Activated T-helper 2 cell treated with anti-CD3 and anti-CD28 coated beads, Interferon-gamma antibody, Interleukin-2, Interleukin-4, amounts not matched to agents 10 μg/mL and 5 μg/mL and 100 μg/mL, durations not matched to agents 14 hours and 24 hours and 36 hours (primary cell): ENCODE results near the gene TBX21. TPM values are rescaled to one million over a fixed set of nuclear protein-coding genes. Genes with fewer than 3 reads are reported as not detected.
"Not testable (repeated sequence)": the region's sequence is repeated elsewhere in the genome, so short reads cannot be mapped to it uniquely, and the experiment has no call there.

Experiments used
- DNase-seq: peaks from one replicate; pipeline ENCODE4 v3.0.0; 2021; ENCODE audit warnings: low spot score
- H3K27ac Mint-ChIP-seq: one replicate; pipeline ENCODE4 v1.8.0; 2021; ENCODE audit warnings: mixed read lengths
- H3K27me3 Mint-ChIP-seq: one replicate; pipeline ENCODE4 v1.8.0; 2021; ENCODE audit warnings: low read depth, mixed read lengths
- H3K36me3 Mint-ChIP-seq: one replicate; pipeline ENCODE4 v1.8.0; 2021; ENCODE audit warnings: low read depth, mixed read lengths
- H3K4me1 Mint-ChIP-seq: one replicate; pipeline ENCODE4 v1.8.0; 2021; ENCODE audit warnings: low read depth, mixed read lengths
- H3K4me3 Mint-ChIP-seq: one replicate; pipeline ENCODE4 v1.8.0; 2021; ENCODE audit warnings: low read depth, mild to moderate bottlenecking, moderate library complexity, mixed read lengths
- H3K9me3 Mint-ChIP-seq: one replicate; pipeline ENCODE4 v1.8.0; 2021; ENCODE audit warnings: mixed read lengths
- intact Hi-C: fragments of 100-400 bp; cut with micrococcal nuclease; formaldehyde crosslinking; loops from one replicate; pipeline ENCODE4 v1.15.1; 2023
- total RNA-seq: library from RNA; stranded (reverse); gene quantifications from 2 replicates; pipeline ENCODE4 v1.2.3, GENCODE V29; 2022

Gene TBX21
- total RNA-seq, 1 donor from 2014 or later = 40.4 TPM

- Mint-ChIP-seq H3K36me3 (peaks cover 38% of the 10 kb centered on the region), H3K27me3 (no peaks in the 10 kb centered on the region), H3K9me3 (no peaks in the 10 kb centered on the region), H3K4me3 (no peak overlapping the region), H3K4me1 (peaks cover 14% of the 10 kb centered on the region), H3K27ac (no peak overlapping the region)
- no peak for DNase-seq
- intact Hi-C loops = no loop called here
Observed at GRCh38 chr17:47744168-47745036, 11.4 kb downstream of the TBX21 start.

- Mint-ChIP-seq H3K4me1 (peaks cover 14% of the 10 kb centered on the region), H3K27ac (no peak overlapping the region), H3K4me3 (no peak overlapping the region), H3K36me3 (peaks cover 38% of the 10 kb centered on the region), H3K27me3 (no peaks in the 10 kb centered on the region), H3K9me3 (no peaks in the 10 kb centered on the region)
- intact Hi-C loops = no loop called here
- DNase-seq = no peak
Observed at GRCh38 chr17:47745037-47745380, 12.0 kb downstream of the TBX21 start.

- Mint-ChIP-seq H3K4me3 (no peak overlapping the region), H3K4me1 (no peaks in the 10 kb centered on the region), H3K9me3 (peaks cover under 1% of the 10 kb centered on the region), H3K27ac (no peak overlapping the region), H3K27me3 (peaks cover 5% of the 10 kb centered on the region), H3K36me3 (peaks cover 3% of the 10 kb centered on the region)
- intact Hi-C loops = no loop called here
- DNase-seq = no peak
Observed at GRCh38 chr17:47751471-47751870, 18.4 kb downstream of the TBX21 start.

GRCh38 chr17:47757386-47757785, 24.4 kb downstream of the TBX21 start:
- DNase-seq = no peak
- H3K27ac Mint-ChIP-seq = no peak overlapping the region
- H3K27me3 Mint-ChIP-seq = peaks cover 26% of the 10 kb centered on the region
- no peaks in the 10 kb centered on the region for H3K4me1 Mint-ChIP-seq
- peaks cover 21% of the 10 kb centered on the region for H3K9me3 Mint-ChIP-seq
- H3K4me3 Mint-ChIP-seq = no peak overlapping the region
- H3K36me3 Mint-ChIP-seq = no peaks in the 10 kb centered on the region
- intact Hi-C loops = no loop called here

- no peak for DNase-seq
- H3K4me1 Mint-ChIP-seq = peaks cover 3% of the 10 kb centered on the region
- no peak overlapping the region for H3K27ac Mint-ChIP-seq
- intact Hi-C loops = no loop called here
- H3K27me3 Mint-ChIP-seq = peaks cover 32% of the 10 kb centered on the region
- peaks cover 29% of the 10 kb centered on the region for H3K9me3 Mint-ChIP-seq
- H3K36me3 Mint-ChIP-seq = no peaks in the 10 kb centered on the region
- H3K4me3 Mint-ChIP-seq = no peak overlapping the region
Observed at GRCh38 chr17:47760409-47761140, 27.5 kb downstream of the TBX21 start.

- H3K4me1 Mint-ChIP-seq = peaks cover 3% of the 10 kb centered on the region
- H3K27me3 Mint-ChIP-seq = peaks cover 34% of the 10 kb centered on the region
- no peak overlapping the region for H3K4me3 Mint-ChIP-seq
- H3K9me3 Mint-ChIP-seq = peaks cover 25% of the 10 kb centered on the region
- intact Hi-C loops = no loop called here
- no peaks in the 10 kb centered on the region for H3K36me3 Mint-ChIP-seq
- no peak overlapping the region for H3K27ac Mint-ChIP-seq
- DNase-seq = no peak
Observed at GRCh38 chr17:47762728-47763127, 29.7 kb downstream of the TBX21 start.

- H3K4me1 Mint-ChIP-seq = peaks cover 3% of the 10 kb centered on the region
- H3K9me3 Mint-ChIP-seq = peaks cover 25% of the 10 kb centered on the region
- intact Hi-C loops = no loop called here
- H3K4me3 Mint-ChIP-seq = no peak overlapping the region
- H3K27me3 Mint-ChIP-seq = peaks cover 31% of the 10 kb centered on the region
- no peak overlapping the region for H3K27ac Mint-ChIP-seq
- H3K36me3 Mint-ChIP-seq = no peaks in the 10 kb centered on the region
- DNase-seq = no peak
Observed at GRCh38 chr17:47763913-47764582, 31.0 kb downstream of the TBX21 start.

- not testable (repeated sequence) for H3K36me3 Mint-ChIP-seq
Observed at GRCh38 chr17:47773649-47774048, 40.6 kb downstream of the TBX21 start.

GRCh38 chr17:47774331-47774730, 41.3 kb downstream of the TBX21 start:
- no peaks in the 10 kb centered on the region for H3K36me3 Mint-ChIP-seq
- no peak for DNase-seq
- peaks cover 8% of the 10 kb centered on the region for H3K9me3 Mint-ChIP-seq
- H3K4me3 Mint-ChIP-seq = no peak overlapping the region
- H3K27me3 Mint-ChIP-seq = peaks cover 32% of the 10 kb centered on the region
- peaks cover 2% of the 10 kb centered on the region for H3K4me1 Mint-ChIP-seq
- no peak overlapping the region for H3K27ac Mint-ChIP-seq
- intact Hi-C loops = no loop called here

More at GRCh38 chr17:47773649-47774048, 40.6 kb downstream of the TBX21 start:
- intact Hi-C loops, H3K9me3 Mint-ChIP-seq, DNase-seq, H3K4me3 Mint-ChIP-seq, H3K4me1 Mint-ChIP-seq, H3K27ac Mint-ChIP-seq: not testable (repeated sequence)
- H3K27me3 Mint-ChIP-seq = peaks cover 30% of the 10 kb centered on the region

- H3K27ac Mint-ChIP-seq = no peak overlapping the region
- no peak for DNase-seq
Observed at GRCh38 chr17:47774987-47775580, 42.0 kb downstream of the TBX21 start.

GRCh38 chr17:47776330-47777197, 43.5 kb downstream of the TBX21 start:
- no peak overlapping the region for H3K27ac Mint-ChIP-seq
- no peak for DNase-seq
- no peak overlapping the region for H3K4me3 Mint-ChIP-seq
- no peaks in the 10 kb centered on the region for H3K36me3 Mint-ChIP-seq
- peaks cover 2% of the 10 kb centered on the region for H3K4me1 Mint-ChIP-seq
- peaks cover 39% of the 10 kb centered on the region for H3K27me3 Mint-ChIP-seq
- peaks cover 4% of the 10 kb centered on the region for H3K9me3 Mint-ChIP-seq
- intact Hi-C loops = loop anchor here (1.0 kb wide), 1 partner anchor 26 kb away; no protein-coding TSS in a partner anchor

More at GRCh38 chr17:47774987-47775580, 42.0 kb downstream of the TBX21 start:
- Mint-ChIP-seq H3K36me3 (no peaks in the 10 kb centered on the region), H3K27me3 (peaks cover 34% of the 10 kb centered on the region), H3K4me3 (no peak overlapping the region), H3K4me1 (peaks cover 2% of the 10 kb centered on the region), H3K9me3 (peaks cover 8% of the 10 kb centered on the region)
- intact Hi-C loops = no loop called here

GRCh38 chr17:47778184-47778635, 45.2 kb downstream of the TBX21 start:
- H3K4me1 Mint-ChIP-seq = peaks cover 2% of the 10 kb centered on the region
- no peaks in the 10 kb centered on the region for H3K36me3 Mint-ChIP-seq
- H3K27me3 Mint-ChIP-seq = peaks cover 40% of the 10 kb centered on the region
- H3K4me3 Mint-ChIP-seq = no peak overlapping the region
- intact Hi-C loops = no loop called here
- no peak for DNase-seq
- no peak overlapping the region for H3K27ac Mint-ChIP-seq
- peaks cover 4% of the 10 kb centered on the region for H3K9me3 Mint-ChIP-seq
